SU-DHL-6 (cell line): ENCODE data around the gene PCK1.

Experiments
- H2AFZ ChIP-seq: fragments of 200-600 bp; sonication (generic); 2 replicates; pipeline ENCODE4 v1.6.1; 2014; ENCODE audit warnings: low read depth, mild to moderate bottlenecking, moderate library complexity, mixed read lengths, antibody characterized with exemption, low read length; ENCODE audit not compliant: severe bottlenecking
- H3F3A ChIP-seq: fragments of 200-600 bp; shearing (Covaris generic); 2 replicates; pipeline ENCODE4 v1.6.0; 2016; ENCODE audit warnings: antibody characterized with exemption, mild to moderate bottlenecking; ENCODE audit not compliant: insufficient read depth
- H3K27ac ChIP-seq: fragments of 200-600 bp; sonication (generic); 2 replicates; pipeline ENCODE4 v1.5.1; 2016; ENCODE audit warnings: low read depth, mild to moderate bottlenecking, low read length, moderate library complexity, mixed read lengths
- H3K27me3 ChIP-seq: fragments of 200-600 bp; sonication (generic), shearing (Covaris generic); 2 replicates; pipeline ENCODE4 v1.6.0; 2014; ENCODE audit warnings: mild to moderate bottlenecking, low read length
- H3K36me3 ChIP-seq: fragments of 200-600 bp; sonication (generic); 2 replicates; pipeline ENCODE4 v1.6.1; 2014; ENCODE audit warnings: mild to moderate bottlenecking, low read length, mixed read lengths
- H3K4me2 ChIP-seq: fragments of 300-600, 200-600 bp; shearing (Covaris generic), sonication (generic); 2 replicates; pipeline ENCODE4 v1.6.0; 2014; ENCODE audit warnings: low read length, low read depth, mild to moderate bottlenecking; ENCODE audit not compliant: poor library complexity, severe bottlenecking
- H3K4me3 ChIP-seq: fragments of 200-600 bp; sonication (generic); 2 replicates; pipeline ENCODE4 v1.5.1; 2014; ENCODE audit warnings: antibody characterized with exemption, low read length, mild to moderate bottlenecking, mixed read lengths; ENCODE audit not compliant: insufficient read depth, poor library complexity, severe bottlenecking
- H3K79me2 ChIP-seq: fragments of 200-600 bp; sonication (generic); 2 replicates; pipeline ENCODE4 v1.6.1; 2014; ENCODE audit warnings: mild to moderate bottlenecking, low read length, moderate library complexity; ENCODE audit not compliant: insufficient read depth
- H3K9ac ChIP-seq: fragments of 200-600 bp; sonication (generic); 2 replicates; pipeline ENCODE4 v1.7.0; 2014; ENCODE audit warnings: mild to moderate bottlenecking, low read length
- H3K9me2 ChIP-seq: fragments of 200-600 bp; sonication (generic); replicated peaks from 2 replicates; pipeline ENCODE4 v1.6.1; 2014; ENCODE audit warnings: low read length; ENCODE audit not compliant: insufficient read depth
- H3K9me3 ChIP-seq: fragments of 200-600 bp; sonication (generic); 2 replicates; pipeline ENCODE4 v1.6.1; 2014; ENCODE audit warnings: low read length, mixed read lengths; ENCODE audit not compliant: insufficient read depth
- H4K20me1 ChIP-seq: fragments of 200-600 bp; sonication (generic); 2 replicates; pipeline ENCODE4 v1.6.1; 2014; ENCODE audit warnings: low read depth, mild to moderate bottlenecking, antibody characterized with exemption, low read length, moderate library complexity, mixed read lengths
- CTCF ChIP-seq: fragments of 200-600 bp; sonication (generic); IDR thresholded peaks from one replicate; pipeline ENCODE4 v1.5.1; 2017; ENCODE audit warnings: antibody characterized with exemption, mild to moderate bottlenecking, low read length, moderate library complexity; ENCODE audit not compliant: insufficient read depth, poor library complexity, severe bottlenecking
- EZH2phosphoT487 ChIP-seq: fragments of 200-600 bp; sonication (generic), shearing (Covaris generic); conservative IDR thresholded peaks from 2 replicates; pipeline ENCODE4 v1.6.1; 2018; ENCODE audit warnings: mild to moderate bottlenecking, antibody characterized with exemption, low read length, moderate library complexity, mixed read lengths

PCK1 gene

GRCh38 chr20:57571782-57572416, 11.0 kb downstream of the PCK1 start:
- no peaks in the 10 kb centered on the region for H4K20me1 ChIP-seq
- H3K36me3 ChIP-seq: no peaks in the 10 kb centered on the region
- no peak for TF ChIP-seq CTCF
- TF ChIP-seq EZH2phosphoT487: no peak
- no peak overlapping the region for H3K9ac ChIP-seq
- no peaks in the 10 kb centered on the region for H3F3A ChIP-seq
- H2AFZ ChIP-seq: no peak overlapping the region
- no peaks in the 10 kb centered on the region for H3K79me2 ChIP-seq
- no peaks in the 10 kb centered on the region for H3K9me3 ChIP-seq
- no peaks in the 10 kb centered on the region for H3K27me3 ChIP-seq
- no peak overlapping the region for H3K27ac ChIP-seq
- no peaks in the 10 kb centered on the region for H3K9me2 ChIP-seq
- no peak overlapping the region for H3K4me2 ChIP-seq
- H3K4me3 ChIP-seq: no peak overlapping the region

- no peak overlapping the region for H3K4me3 ChIP-seq
- no peaks in the 10 kb centered on the region for H3K9me2 ChIP-seq
- no peak overlapping the region for H3K4me2 ChIP-seq
- H3K79me2 ChIP-seq: no peaks in the 10 kb centered on the region
- H3K27ac ChIP-seq: no peak overlapping the region
- H2AFZ ChIP-seq: no peak overlapping the region
- no peaks in the 10 kb centered on the region for H3K36me3 ChIP-seq
- no peaks in the 10 kb centered on the region for H3F3A ChIP-seq
- H3K9me3 ChIP-seq: no peaks in the 10 kb centered on the region
- H4K20me1 ChIP-seq: no peaks in the 10 kb centered on the region
- H3K27me3 ChIP-seq: no peaks in the 10 kb centered on the region
- no peak for TF ChIP-seq EZH2phosphoT487
- no peak for TF ChIP-seq CTCF
- H3K9ac ChIP-seq: no peak overlapping the region
Observed at GRCh38 chr20:57573242-57573641, 12.3 kb downstream of the PCK1 start.

GRCh38 chr20:57573894-57574293, 13.0 kb downstream of the PCK1 start:
- no peak overlapping the region for H3K9ac ChIP-seq
- H3K27ac ChIP-seq: no peak overlapping the region
- no peaks in the 10 kb centered on the region for H3K79me2 ChIP-seq
- TF ChIP-seq EZH2phosphoT487: no peak
- TF ChIP-seq CTCF: peak; percentile 37
- no peaks in the 10 kb centered on the region for H3K36me3 ChIP-seq
- H3F3A ChIP-seq: no peaks in the 10 kb centered on the region
- no peaks in the 10 kb centered on the region for H3K27me3 ChIP-seq
- no peaks in the 10 kb centered on the region for H3K9me3 ChIP-seq
- no peak overlapping the region for H2AFZ ChIP-seq
- H4K20me1 ChIP-seq: no peaks in the 10 kb centered on the region
- H3K4me2 ChIP-seq: no peak overlapping the region
- no peak overlapping the region for H3K4me3 ChIP-seq
- no peaks in the 10 kb centered on the region for H3K9me2 ChIP-seq
